Activated CD4-positive, CD25-positive, alpha-beta regulatory T cell treated with anti-CD3 and anti-CD28 coated beads, Interleukin-2, amount 50 U/mL, for 24 hours (primary cell): ENCODE measurements around the gene GRIK5.
"Not testable (repeated sequence)": the region's sequence is repeated elsewhere in the genome, so short reads cannot be mapped to it uniquely, and the experiment has no call there.

Source experiments
- ATAC-seq, 2 donors: fragments of 150-1000 bp; cut with Tn5 transposase; one replicate each; pipeline ENCODE4 v1.10.0; 2021; ENCODE audit warnings: mild to moderate bottlenecking in 1 of 2, moderate library complexity in 1 of 2

The GRIK5 gene

GRCh38 chr19:42045575-42045974 lies 24.4 kb downstream of the GRIK5 start:
- ATAC-seq = no peak

GRCh38 chr19:42042455-42043170 lies 27.4 kb downstream of the GRIK5 start:
- no peak for ATAC-seq

DNA sequence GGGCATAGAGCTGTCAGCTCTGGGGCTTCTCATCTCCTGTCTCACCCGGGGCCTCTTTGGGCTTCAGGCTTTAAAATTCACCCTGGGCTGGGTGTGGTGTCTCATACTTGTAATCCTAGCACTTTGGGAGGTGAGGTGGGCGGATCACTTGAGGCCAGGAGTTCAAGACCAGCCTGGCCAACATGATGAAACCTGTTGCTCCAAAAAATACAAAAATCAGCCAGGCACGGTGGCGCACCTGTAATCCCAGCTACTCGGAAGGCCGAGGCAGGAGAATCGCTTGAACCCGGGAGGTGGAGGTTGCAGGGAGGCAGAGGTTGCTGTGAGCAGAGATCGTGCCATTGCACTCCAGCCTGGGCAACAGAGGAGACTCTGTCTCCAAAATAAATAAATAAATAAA lies 29.5 kb downstream of the GRIK5 start:
- ATAC-seq = not testable (repeated sequence)

- no peak for ATAC-seq
Observed at GRCh38 chr19:42040031-42040430, 30.0 kb downstream of the GRIK5 start.

- no peak for ATAC-seq
Observed at GRCh38 chr19:42038666-42039065, 31.3 kb downstream of the GRIK5 start.

GRCh38 chr19:42037649-42038048 lies 32.4 kb downstream of the GRIK5 start:
- no peak for ATAC-seq

DNA sequence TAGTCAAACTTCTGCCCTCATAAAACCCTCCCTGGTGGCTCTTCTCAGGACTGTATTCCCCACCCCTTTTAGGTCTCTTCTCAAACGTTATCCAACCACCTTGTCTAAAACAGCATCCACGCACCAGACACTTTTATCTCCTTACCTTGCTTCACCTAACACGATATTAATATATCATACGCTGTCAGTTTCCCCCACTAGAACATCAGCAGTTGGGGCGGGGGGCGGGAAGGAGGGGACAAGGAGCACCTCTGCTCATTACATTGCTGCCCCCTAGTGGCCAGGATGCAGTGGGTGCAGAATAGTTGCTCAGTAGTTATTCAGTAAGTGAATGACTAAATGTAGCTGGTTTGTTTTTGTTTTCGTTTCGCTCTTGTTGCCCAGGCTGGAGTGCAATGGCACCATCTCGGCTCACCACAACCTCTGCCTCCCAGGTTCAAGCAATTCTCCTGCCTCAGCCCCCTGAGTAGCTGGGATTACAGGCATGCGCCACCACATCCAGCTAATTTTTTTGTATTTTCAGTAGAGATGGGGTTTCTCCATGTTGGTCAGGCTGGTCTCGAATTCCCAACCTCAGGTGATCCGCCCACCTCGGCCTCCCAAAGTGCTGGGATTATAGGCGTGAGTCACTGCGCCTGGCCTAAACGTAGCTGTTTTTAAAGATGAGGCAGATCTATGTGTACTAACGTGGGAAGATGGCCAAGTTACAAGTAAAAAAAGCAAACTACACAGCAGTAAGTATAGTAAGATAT lies 35.2 kb downstream of the GRIK5 start:
- ATAC-seq = peak; percentile 86 to 97

- ATAC-seq = no peak
Observed at GRCh38 chr19:42033413-42033812, 36.6 kb downstream of the GRIK5 start.

GRCh38 chr19:42032431-42032830 lies 37.6 kb downstream of the GRIK5 start:
- ATAC-seq = no peak

DNA sequence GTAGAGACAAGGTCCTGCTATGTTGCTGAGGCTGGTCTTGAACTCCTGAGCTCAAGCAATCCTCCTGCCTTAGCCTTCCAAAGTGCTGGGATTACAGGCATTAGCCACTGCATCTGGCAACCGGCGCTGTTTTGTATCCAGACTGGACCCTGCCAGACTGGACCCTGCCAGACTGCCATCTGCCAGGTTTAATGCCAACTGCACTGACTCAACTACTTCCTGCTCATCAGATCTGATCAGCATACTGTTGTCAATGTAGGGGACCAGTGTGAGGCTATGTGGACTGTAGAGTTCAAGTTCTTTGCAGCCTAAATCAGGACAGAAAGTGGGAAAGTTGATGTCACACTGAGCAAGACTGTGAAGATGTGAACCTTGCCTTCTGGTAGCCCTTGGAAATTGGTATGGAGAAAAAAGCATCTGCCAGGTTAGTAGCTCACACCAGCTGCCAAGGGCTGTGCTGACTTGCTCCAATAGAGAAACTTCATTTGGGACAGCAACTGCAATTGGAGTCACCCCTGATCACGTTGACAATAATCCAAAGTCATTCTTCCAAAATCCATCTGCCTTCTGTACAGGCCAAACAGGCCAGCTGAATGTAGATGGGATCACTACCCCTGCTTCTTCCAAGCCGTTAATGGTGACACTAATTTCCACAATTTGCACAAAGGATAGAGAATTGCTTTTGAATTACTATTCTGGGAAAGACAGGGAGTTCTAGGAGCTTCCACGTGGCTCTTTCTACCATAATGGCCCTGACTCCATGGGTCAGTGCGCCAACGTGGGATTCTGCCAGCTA lies 39.2 kb downstream of the GRIK5 start:
- no peak for ATAC-seq

- no peak for ATAC-seq
Observed at GRCh38 chr19:42028304-42029216, 41.4 kb downstream of the GRIK5 start.

- no peak for ATAC-seq
Observed at GRCh38 chr19:42024622-42025111, 45.3 kb downstream of the GRIK5 start.

DNA sequence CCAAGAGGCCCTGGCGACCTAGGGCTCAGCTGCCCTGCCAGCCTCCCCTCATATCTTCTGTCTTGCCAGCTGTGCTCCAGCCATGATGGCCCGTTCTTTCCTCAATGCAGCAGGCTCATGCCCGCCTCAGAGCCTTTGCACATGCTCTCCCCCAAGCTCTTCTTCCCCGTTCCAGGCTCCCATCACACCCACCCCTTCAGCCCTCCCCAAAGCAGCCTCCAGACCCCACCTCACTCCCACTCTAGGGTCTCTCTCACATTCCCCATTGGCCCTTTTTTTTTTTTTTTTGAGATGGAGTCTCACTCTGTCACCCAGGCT lies 46.1 kb downstream of the GRIK5 start:
- no peak for ATAC-seq

DNA sequence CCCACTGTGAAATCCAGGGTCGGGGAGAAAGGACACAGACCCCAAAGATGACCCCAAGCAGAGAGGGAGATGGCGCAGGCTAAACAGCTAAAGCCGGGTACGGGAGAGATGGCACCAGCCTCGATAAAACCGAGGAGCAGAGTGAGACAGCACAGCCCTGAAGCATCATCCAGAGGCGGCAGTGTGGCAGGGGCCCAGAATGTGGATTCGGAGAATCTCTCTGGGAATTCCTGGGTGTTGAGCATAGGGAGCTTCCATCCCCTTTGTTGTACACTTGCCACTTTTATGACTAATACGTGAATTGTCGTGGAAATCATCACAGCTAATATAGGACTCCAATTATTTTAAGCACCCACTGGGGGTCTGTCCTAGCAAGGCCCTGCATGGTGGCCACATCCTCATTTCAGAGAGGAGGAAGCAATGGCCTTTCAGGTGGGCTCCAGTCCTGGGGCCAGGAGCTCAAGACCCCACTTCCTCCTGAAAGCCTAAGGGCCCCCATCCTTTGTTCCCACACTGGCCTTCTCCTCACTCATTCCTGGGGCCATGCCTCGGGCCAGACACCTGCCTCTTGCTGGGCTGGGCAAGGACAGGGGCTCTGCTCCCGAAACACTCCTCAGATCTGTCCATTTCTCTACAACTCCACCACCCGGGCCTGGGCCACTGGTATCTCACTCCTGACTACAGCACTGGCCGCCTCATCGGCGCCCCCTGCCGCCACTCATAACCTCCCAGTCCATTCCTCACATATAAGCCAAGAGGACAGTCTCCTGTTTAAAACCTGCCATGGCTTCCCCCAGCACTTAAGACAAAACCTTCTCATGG lies 46.7 kb downstream of the GRIK5 start:
- ATAC-seq = no peak

DNA sequence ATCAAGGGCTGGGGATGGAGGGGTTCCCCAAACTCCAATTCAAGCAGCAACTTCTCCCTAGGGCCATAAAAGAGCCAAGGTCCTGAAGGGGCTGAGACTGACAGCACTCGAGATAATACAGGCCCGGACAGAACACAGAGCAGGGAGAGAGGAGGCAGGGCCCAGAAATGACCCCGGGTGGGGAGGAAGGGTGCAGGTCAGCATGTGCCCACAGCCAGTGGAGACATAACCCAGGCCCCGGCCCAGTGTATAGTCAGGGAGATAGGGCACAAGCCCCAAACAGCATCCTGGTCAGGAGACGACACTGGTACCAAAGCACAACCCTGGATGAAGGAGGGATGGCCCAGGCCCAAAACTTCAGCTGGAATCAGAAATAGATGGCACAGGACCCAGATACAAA lies 47.4 kb downstream of the GRIK5 start:
- ATAC-seq = no peak

GRCh38 chr19:42021185-42021584 lies 48.8 kb downstream of the GRIK5 start:
- no peak for ATAC-seq

GRCh38 chr19:42018503-42019193 lies 51.4 kb downstream of the GRIK5 start:
- ATAC-seq = no peak

DNA sequence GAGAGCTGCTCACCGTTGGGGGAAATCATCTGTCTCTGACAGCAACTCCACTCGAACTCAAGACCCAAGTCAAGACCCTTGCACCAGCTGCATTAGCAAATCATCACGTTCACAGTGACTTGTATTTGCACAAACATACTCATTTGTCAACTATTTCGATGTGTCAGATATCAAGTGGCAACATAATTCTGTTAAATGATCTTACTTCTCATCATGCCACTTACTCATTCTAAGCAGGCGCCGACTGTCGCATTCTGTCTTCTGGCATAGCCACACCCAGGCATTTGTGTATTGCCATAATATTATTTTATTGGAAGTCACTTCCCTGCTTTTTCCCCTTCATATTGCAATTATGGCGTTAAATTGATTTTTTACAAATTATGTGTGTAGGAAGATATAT lies 53.0 kb downstream of the GRIK5 start:
- no peak for ATAC-seq

DNA sequence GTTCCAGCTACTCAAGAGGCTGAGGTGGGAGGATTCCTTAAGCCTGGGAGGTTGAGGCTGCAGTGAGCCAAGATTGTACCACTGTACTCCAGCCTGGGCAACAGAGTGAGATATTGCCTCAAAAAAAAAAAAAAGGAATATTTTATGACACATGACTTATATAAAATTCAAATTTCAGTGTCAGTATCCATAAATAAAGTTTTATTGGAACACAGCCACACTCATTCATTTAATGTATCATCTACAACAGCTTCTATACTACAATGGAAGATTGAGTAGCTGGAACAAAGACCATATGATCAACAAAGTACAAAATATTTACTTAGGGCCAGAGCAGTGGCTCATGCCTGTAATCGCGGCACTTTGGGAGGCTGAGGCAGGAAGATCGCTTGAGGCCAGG lies 57.3 kb downstream of the GRIK5 start:
- ATAC-seq = not testable (repeated sequence)

DNA sequence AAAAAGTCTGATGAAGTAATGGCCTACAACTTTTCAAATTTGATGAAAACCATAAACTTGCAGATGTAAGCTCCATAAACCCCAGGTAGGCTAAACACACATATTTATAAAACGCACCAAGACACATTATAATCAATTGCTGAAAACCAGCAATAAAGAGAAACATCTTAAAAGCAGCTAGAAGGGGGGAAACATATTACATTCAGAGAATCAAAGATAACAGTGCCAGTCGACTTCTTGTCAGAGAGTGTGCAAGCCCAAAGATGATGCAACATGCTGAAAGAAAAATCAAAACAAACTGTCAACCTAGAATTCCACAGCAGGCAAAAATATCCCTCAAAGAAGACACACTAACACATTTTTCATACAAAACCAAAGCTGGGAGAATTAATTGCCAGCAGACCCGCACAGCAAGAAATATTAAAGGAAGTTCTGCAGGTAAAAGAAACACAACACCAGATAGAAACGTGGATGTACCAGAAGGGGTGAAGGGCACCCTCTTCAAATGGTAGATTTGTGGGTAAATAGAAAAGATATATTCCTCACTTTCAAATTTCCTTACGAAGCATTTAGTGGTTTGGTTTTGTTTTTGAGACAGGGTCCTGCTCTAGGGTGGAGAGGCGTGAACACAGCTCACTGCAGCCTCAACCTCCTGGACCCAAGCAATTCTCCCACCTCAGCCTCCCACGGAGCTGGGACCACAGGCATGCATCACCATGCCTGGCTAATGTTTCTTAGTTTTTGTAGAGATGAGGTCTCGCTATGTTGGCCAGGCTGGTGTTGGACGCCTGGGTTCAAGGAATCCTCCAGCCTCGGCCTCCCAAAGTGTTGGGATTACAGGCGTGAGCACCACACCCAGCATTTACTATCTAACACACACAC lies 59.5 kb downstream of the GRIK5 start:
- no peak for ATAC-seq
